ENCODE data around the gene PIKFYVE. TPM values are rescaled to one million over a fixed set of nuclear protein-coding genes. Genes with fewer than 3 reads are reported as not detected.

Gene PIKFYVE
- total RNA-seq, 1 donor from 2014 or later: 38.8 TPM

GRCh38 chr2:208300847-208301618 is 35.0 kb downstream of the PIKFYVE start:
- H3K4me3 Mint-ChIP-seq (ENCODE audit: unreplicated experiment): no peak overlapping the region
- no peak for DNase-seq (ENCODE audit: extremely low spot score, unreplicated experiment)
- TF ChIP-seq, protein P1, sequence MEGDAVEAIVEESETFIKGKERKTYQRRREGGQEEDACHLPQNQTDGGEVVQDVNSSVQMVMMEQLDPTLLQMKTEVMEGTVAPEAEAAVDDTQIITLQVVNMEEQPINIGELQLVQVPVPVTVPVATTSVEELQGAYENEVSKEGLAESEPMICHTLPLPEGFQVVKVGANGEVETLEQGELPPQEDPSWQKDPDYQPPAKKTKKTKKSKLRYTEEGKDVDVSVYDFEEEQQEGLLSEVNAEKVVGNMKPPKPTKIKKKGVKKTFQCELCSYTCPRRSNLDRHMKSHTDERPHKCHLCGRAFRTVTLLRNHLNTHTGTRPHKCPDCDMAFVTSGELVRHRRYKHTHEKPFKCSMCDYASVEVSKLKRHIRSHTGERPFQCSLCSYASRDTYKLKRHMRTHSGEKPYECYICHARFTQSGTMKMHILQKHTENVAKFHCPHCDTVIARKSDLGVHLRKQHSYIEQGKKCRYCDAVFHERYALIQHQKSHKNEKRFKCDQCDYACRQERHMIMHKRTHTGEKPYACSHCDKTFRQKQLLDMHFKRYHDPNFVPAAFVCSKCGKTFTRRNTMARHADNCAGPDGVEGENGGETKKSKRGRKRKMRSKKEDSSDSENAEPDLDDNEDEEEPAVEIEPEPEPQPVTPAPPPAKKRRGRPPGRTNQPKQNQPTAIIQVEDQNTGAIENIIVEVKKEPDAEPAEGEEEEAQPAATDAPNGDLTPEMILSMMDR (IDR thresholded peaks at IDR 0.05): no peak
- H3K9me3 Mint-ChIP-seq (ENCODE audit: unreplicated experiment): no peaks in the 10 kb centered on the region
- peaks cover 2% of the 10 kb centered on the region for H3K4me1 Mint-ChIP-seq (ENCODE audit: unreplicated experiment)
- H3K27ac Mint-ChIP-seq (ENCODE audit: unreplicated experiment): no peak overlapping the region
- H3K36me3 Mint-ChIP-seq (ENCODE audit: unreplicated experiment): peaks cover 55% of the 10 kb centered on the region
- no peaks in the 10 kb centered on the region for H3K27me3 Mint-ChIP-seq (ENCODE audit: unreplicated experiment)

GRCh38 chr2:208304157-208304556 is 38.1 kb downstream of the PIKFYVE start:
- Mint-ChIP-seq H3K4me3 (ENCODE audit: unreplicated experiment) (no peak overlapping the region), H3K27me3 (ENCODE audit: unreplicated experiment) (no peaks in the 10 kb centered on the region), H3K9me3 (ENCODE audit: unreplicated experiment) (no peaks in the 10 kb centered on the region), H3K27ac (ENCODE audit: unreplicated experiment) (no peak overlapping the region), H3K4me1 (ENCODE audit: unreplicated experiment) (peaks cover 6% of the 10 kb centered on the region), H3K36me3 (ENCODE audit: unreplicated experiment) (peaks cover 57% of the 10 kb centered on the region)
- TF ChIP-seq, protein P1 (IDR thresholded peaks at IDR 0.05): no peak
- no peak for DNase-seq (ENCODE audit: extremely low spot score, unreplicated experiment)

GRCh38 chr2:208304695-208305094 is 38.6 kb downstream of the PIKFYVE start:
- no peak overlapping the region for H3K27ac Mint-ChIP-seq (ENCODE audit: unreplicated experiment)
- TF ChIP-seq, protein P1 (IDR thresholded peaks at IDR 0.05): no peak

DNA sequence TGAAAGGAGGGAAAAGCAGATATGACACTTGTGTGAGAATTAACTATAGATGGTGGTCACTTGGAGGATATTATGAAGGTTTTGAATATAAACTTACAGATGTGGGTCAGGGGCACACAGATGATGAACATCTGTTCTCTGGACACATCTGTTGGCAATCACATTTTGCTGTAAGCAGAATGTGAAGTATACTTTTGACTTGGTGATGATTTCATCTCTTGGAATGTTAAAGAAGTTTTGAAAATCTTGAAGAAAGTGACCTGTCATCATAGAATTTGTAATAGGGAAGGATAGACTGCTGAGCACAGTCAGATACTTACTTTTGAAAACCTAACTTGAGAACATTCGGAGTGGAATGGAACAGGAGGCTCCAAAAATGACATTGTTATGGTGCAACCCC is 40.2 kb downstream of the PIKFYVE start:
- Mint-ChIP-seq H3K27me3 (ENCODE audit: unreplicated experiment) (no peaks in the 10 kb centered on the region), H3K4me3 (ENCODE audit: unreplicated experiment) (no peak overlapping the region), H3K36me3 (ENCODE audit: unreplicated experiment) (peaks cover 41% of the 10 kb centered on the region), H3K4me1 (ENCODE audit: unreplicated experiment) (peaks cover 12% of the 10 kb centered on the region), H3K27ac (ENCODE audit: unreplicated experiment) (no peak overlapping the region), H3K9me3 (ENCODE audit: unreplicated experiment) (no peaks in the 10 kb centered on the region)
- DNase-seq (ENCODE audit: extremely low spot score, unreplicated experiment): no peak
- TF ChIP-seq, protein P1 (IDR thresholded peaks at IDR 0.05): no peak

More at GRCh38 chr2:208304695-208305094, 38.6 kb downstream of the PIKFYVE start:
- Mint-ChIP-seq H3K9me3 (ENCODE audit: unreplicated experiment) (no peaks in the 10 kb centered on the region), H3K4me3 (ENCODE audit: unreplicated experiment) (no peak overlapping the region), H3K36me3 (ENCODE audit: unreplicated experiment) (peaks cover 53% of the 10 kb centered on the region), H3K4me1 (ENCODE audit: unreplicated experiment) (peaks cover 6% of the 10 kb centered on the region), H3K27me3 (ENCODE audit: unreplicated experiment) (no peaks in the 10 kb centered on the region)
- no peak for DNase-seq (ENCODE audit: extremely low spot score, unreplicated experiment)

GRCh38 chr2:208311321-208311720 is 45.3 kb downstream of the PIKFYVE start:
- Mint-ChIP-seq H3K27ac (ENCODE audit: unreplicated experiment) (no peak overlapping the region), H3K27me3 (ENCODE audit: unreplicated experiment) (no peaks in the 10 kb centered on the region)
- TF ChIP-seq, protein P1 (IDR thresholded peaks at IDR 0.05): no peak

More at GRCh38 chr2:208311321-208311720, 45.3 kb downstream of the PIKFYVE start:
- DNase-seq (ENCODE audit: extremely low spot score, unreplicated experiment): no peak
- Mint-ChIP-seq H3K4me3 (ENCODE audit: unreplicated experiment) (no peak overlapping the region), H3K36me3 (ENCODE audit: unreplicated experiment) (peaks cover 30% of the 10 kb centered on the region), H3K4me1 (ENCODE audit: unreplicated experiment) (peaks cover 8% of the 10 kb centered on the region), H3K9me3 (ENCODE audit: unreplicated experiment) (no peaks in the 10 kb centered on the region)

Measured in osteocyte (in vitro differentiated cells).